GM10248 (cell line): ENCODE measurements around the gene PNKD.

Experiments
- CTCF ChIA-PET: fragments of 300-600 bp; sonication (Branson Sonifier 250); formaldehyde crosslinking; extraction: SDS; loops from one replicate; lab custom pipeline; 2021; ENCODE audit warnings: antibody characterized with exemption; lab: Yijun Ruan, JAX
- POLR2A ChIA-PET: fragments of 350-650 bp; sonication (Branson Sonifier 250); formaldehyde crosslinking; extraction: SDS; loops from one replicate; lab custom pipeline; 2020; ENCODE audit warnings: antibody characterized with exemption; lab: Yijun Ruan, JAX
- DNase-seq: peaks from one replicate; pipeline ENCODE4 v3.0.0; 2012; ENCODE audit errors: extremely low spot score
- TF ChIP-seq, protein P1 (sequence below): IDR thresholded peaks from 2 replicates; pipeline ENCODE4 v1.5.1; 2012; ENCODE audit warnings: mild to moderate bottlenecking, low read depth; ENCODE audit errors: extremely low read depth, missing control alignments, control extremely low read depth

PNKD gene

DNA sequence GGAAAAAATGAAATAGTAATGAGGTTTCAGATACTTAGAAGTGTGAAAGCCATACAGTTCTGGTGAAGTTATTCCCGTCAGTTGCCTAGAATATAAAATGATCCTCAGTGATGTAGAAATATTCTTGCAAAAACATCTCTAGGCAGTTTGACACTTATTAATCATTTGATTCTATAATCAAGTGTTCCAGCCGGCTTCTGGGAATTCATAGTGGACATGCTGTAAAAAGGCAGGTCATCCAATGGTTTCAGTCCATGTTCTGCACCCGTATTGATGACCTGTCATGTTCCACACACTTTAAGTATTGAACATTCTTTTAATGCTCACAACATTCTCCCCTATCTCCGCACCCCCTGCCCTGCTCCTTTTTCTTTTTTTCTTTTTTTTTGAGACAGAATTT, 33.5 kb upstream of the PNKD start:
- no peak for DNase-seq
- ChIA-PET POLR2A (interaction anchor here (0.6 kb wide), 1 partner anchor 12 kb away, joined by 4 read pairs; no protein-coding TSS in a partner anchor), CTCF (no interaction called here)
- TF ChIP-seq, protein P1, sequence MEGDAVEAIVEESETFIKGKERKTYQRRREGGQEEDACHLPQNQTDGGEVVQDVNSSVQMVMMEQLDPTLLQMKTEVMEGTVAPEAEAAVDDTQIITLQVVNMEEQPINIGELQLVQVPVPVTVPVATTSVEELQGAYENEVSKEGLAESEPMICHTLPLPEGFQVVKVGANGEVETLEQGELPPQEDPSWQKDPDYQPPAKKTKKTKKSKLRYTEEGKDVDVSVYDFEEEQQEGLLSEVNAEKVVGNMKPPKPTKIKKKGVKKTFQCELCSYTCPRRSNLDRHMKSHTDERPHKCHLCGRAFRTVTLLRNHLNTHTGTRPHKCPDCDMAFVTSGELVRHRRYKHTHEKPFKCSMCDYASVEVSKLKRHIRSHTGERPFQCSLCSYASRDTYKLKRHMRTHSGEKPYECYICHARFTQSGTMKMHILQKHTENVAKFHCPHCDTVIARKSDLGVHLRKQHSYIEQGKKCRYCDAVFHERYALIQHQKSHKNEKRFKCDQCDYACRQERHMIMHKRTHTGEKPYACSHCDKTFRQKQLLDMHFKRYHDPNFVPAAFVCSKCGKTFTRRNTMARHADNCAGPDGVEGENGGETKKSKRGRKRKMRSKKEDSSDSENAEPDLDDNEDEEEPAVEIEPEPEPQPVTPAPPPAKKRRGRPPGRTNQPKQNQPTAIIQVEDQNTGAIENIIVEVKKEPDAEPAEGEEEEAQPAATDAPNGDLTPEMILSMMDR = no peak

DNA sequence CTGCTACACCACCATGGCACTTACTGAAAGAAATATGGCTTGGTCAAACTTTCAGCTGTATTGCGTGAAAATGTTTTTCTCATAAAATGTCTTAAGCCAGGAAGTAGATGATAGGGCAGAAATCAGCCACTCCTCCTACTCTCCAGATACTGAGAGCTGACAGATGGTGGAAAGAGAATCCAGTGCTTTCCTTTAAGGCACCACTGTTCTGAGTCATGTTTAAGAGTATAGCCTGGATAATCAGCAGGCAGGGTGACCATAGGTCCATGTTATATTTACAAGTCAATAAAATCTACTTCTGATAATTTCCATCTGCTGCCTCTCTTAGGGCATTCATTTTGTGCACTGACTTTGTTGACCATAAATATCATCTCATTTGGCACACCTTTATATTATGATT, 31.4 kb upstream of the PNKD start:
- TF ChIP-seq, protein P1 = no peak
- no peak for DNase-seq
- ChIA-PET CTCF (no interaction called here), POLR2A (no interaction called here)

DNA sequence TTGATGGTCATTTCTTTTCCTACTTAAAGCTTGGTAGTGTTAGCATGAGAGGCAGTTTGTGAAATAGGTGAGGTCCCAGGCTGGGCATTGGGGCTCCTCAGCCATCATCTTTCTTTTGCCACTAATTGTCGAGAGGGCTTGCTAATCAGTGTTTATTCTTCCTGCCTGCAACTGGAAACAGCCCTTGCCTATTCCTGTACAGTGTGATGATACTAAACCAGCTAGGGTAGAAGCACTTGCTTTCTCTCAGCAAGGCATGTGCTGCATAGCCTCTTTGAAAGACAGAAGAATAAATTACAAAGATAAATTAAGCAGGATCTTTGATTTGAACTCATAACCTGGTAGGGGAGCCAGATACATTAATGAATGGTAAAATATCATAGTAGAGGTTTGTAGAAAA, 26.1 kb upstream of the PNKD start:
- POLR2A ChIA-PET = no interaction called here
- CTCF ChIA-PET = interaction anchor here (1.3 to 6.8 kb wide), 4 partner anchors 11 to 15 kb away, joined by 4 to 39 read pairs (median 10); no protein-coding TSS in a partner anchor
- DNase-seq = no peak
- TF ChIP-seq, protein P1 = no peak

DNA sequence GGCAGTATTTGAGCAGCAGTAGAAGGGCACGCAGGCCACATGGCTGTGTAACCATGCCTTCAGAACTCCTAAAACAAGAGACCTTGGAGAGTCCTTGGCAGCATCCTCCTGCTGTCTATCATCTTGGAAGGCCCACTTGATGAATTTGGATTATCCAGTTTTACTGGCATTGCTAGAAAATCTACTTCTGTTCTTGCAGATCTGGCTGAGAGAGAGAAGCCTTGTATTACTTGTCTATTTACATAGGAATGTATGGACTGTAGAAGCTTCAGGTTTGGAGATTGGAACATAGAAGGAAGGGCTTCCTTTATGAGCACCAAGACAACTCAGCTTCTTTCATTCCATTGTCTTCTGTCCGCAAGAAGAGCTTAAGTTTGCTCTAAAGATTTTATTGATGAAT, 25.7 kb upstream of the PNKD start:
- TF ChIP-seq, protein P1 = no peak
- DNase-seq = no peak
- ChIA-PET POLR2A (no interaction called here), CTCF (interaction anchor here (1.3 to 6.8 kb wide), 4 partner anchors 11 to 15 kb away, joined by 4 to 39 read pairs (median 10); no protein-coding TSS in a partner anchor)

DNA sequence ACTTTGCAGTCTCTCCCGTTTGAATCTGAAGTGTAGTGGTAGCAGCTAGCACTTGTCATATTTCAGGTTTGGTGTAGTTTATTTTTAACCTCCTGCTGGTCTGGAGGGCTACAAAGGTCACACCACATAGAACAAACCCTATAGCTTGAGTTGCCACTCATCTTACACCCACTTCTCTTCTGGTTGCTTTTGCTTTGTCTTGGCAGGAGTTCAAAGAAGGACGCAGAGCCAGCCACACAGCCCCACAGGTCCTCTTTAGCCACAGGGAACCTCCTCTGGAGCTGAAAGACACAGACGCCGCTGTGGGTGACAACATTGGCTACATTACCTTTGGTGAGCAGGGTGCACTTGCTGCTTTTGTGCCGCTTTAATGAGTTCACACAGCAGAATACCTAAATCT, 25.1 kb upstream of the PNKD start:
- TF ChIP-seq, protein P1 = no peak
- no peak for DNase-seq
- POLR2A ChIA-PET = interaction anchor here (0.6 kb wide), 1 partner anchor 205 kb away, joined by 3 read pairs; no protein-coding TSS in a partner anchor
- CTCF ChIA-PET = interaction anchor here (0.9 to 6.8 kb wide), 6 partner anchors 10 to 60 kb away, joined by 3 to 39 read pairs (median 6); no protein-coding TSS in a partner anchor

DNA sequence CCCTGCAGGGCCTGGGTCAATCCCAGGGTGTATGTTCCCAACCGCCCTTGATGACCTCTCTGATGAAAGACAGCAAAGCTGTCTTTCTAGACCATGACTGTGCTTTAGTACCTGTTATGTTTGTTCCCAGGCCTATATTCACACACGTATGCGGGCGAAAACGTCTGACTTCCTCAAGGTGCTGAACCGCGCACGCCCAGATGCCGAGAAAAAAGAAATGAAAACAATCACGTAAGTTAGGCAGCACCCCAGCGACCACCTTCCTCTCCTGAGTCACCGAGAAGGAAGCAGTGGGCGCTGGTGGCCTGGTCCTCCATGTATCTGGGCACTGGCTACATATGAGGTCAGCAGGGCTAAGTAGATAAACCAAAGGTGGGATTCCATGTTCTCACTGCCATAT, 20.6 kb upstream of the PNKD start:
- ChIA-PET POLR2A (no interaction called here), CTCF (no interaction called here)
- TF ChIP-seq, protein P1 = no peak
- no peak for DNase-seq
